ENCODE data around the gene SCLT1.
"Not testable (repeated sequence)": the region's sequence is repeated elsewhere in the genome, so short reads cannot be mapped to it uniquely, and the experiment has no call there.

DNA sequence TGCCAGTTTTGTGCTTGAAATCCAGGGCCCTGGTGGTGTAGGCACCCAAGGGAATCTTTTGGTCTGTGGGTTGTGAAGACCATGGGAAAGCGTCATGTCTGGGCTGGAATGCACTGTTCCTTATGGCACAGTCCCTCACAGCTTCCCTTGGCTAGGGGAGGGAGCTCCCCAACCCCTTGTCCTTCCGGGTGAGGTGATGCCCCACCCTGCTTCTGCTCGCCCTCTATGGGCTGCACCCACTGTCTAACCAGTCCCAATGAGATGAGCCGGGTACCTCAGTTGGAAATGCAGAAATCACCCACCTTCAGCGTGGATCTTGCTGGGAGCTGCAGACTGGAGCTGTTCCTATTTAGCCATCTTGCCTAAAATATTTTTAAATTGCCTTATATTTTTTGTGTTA lies 33.3 kb upstream of the SCLT1 start:
- TF ChIP-seq, protein P1, sequence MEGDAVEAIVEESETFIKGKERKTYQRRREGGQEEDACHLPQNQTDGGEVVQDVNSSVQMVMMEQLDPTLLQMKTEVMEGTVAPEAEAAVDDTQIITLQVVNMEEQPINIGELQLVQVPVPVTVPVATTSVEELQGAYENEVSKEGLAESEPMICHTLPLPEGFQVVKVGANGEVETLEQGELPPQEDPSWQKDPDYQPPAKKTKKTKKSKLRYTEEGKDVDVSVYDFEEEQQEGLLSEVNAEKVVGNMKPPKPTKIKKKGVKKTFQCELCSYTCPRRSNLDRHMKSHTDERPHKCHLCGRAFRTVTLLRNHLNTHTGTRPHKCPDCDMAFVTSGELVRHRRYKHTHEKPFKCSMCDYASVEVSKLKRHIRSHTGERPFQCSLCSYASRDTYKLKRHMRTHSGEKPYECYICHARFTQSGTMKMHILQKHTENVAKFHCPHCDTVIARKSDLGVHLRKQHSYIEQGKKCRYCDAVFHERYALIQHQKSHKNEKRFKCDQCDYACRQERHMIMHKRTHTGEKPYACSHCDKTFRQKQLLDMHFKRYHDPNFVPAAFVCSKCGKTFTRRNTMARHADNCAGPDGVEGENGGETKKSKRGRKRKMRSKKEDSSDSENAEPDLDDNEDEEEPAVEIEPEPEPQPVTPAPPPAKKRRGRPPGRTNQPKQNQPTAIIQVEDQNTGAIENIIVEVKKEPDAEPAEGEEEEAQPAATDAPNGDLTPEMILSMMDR (conservative IDR thresholded peaks at IDR 0.05) = not testable (repeated sequence)
- not testable (repeated sequence) for TF ChIP-seq EZH2 (IDR thresholded peaks at IDR 0.05; ENCODE audit: low read depth)

Data from PC-9 (cell line).